Esophagus muscularis mucosa (tissue), 4 donors: ENCODE results near the gene INSYN2B. TPM values are rescaled to one million over a fixed set of nuclear protein-coding genes. Genes with fewer than 3 reads are reported as not detected.

ENCODE experiments used
- DNase-seq: peaks from one replicate; pipeline ENCODE4 v3.0.0-alpha.2; 2017; ENCODE audit errors: extremely low spot score
- H3K27ac ChIP-seq, 4 donors: fragments of 200-600 bp; sonication (generic); replicated peaks in 1 of 4; 1 replicate in 3 of 4; 2 replicates in 1 of 4; pipeline ENCODE4 v1.5.1; 2016 to 2019; ENCODE audit warnings: mild to moderate bottlenecking in 1 of 4
- H3K27me3 ChIP-seq, 4 donors: fragments of 200-600 bp; sonication (generic); one replicate each; pipeline versions ENCODE4 v1.5.1 to v1.6.0; 2016 to 2019
- H3K36me3 ChIP-seq, 4 donors: fragments of 200-600 bp; sonication (generic); one replicate each; pipeline ENCODE4 v1.5.1; 2016 to 2019
- H3K4me1 ChIP-seq, 4 donors: fragments of 200-600 bp; sonication (generic); one replicate each; pipeline ENCODE4 v1.5.1; 2016 to 2019
- H3K4me3 ChIP-seq, 4 donors: fragments of 200-600 bp; sonication (generic); 1 replicate in 2 of 4; 2 replicates in 2 of 4; pipeline ENCODE4 v1.5.1; 2016 to 2019; ENCODE audit warnings: mild to moderate bottlenecking in 4 of 4, moderate library complexity in 1 of 4
- H3K9me3 ChIP-seq, 4 donors: fragments of 200-600 bp; sonication (generic); 1 replicate in 3 of 4; 2 replicates in 1 of 4; pipeline ENCODE4 v1.5.1; 2016 to 2019
- CTCF ChIP-seq, 3 experiments: fragments of 200-600 bp in 2 of 3; fragments of 450-650 bp in 1 of 3; sonication (generic) in 2 of 3; IDR thresholded peaks; one replicate each; pipeline ENCODE4 v1.5.1; 2017 to 2019; ENCODE audit warnings: antibody characterized with exemption in 3 of 3, mild to moderate bottlenecking in 2 of 3, moderate library complexity in 1 of 3
- EP300 ChIP-seq: sonication (generic); formaldehyde crosslinking; IDR thresholded peaks from one replicate; pipeline ENCODE4 v1.6.1; 2017; ENCODE audit warnings: antibody characterized with exemption
- POLR2A ChIP-seq: fragments of 450-650 bp; IDR thresholded peaks from one replicate; pipeline ENCODE4 v1.6.1; 2017; ENCODE audit warnings: antibody characterized with exemption, moderate library complexity, mild to moderate bottlenecking, low read depth
- POLR2AphosphoS5 ChIP-seq, 2 donors: sonication (generic); formaldehyde crosslinking; IDR thresholded peaks; one replicate each; pipeline ENCODE4 v1.6.1; 2017; ENCODE audit warnings: antibody characterized with exemption in 2 of 2
- WGBS: methylation state at CpG from one replicate; pipeline ENCODE4 v1.1.5; 2018; 5-methylcytosine and 5-hydroxymethylcytosine counted together
- intact Hi-C: fragments of 100-400 bp; cut with DNase I; formaldehyde crosslinking; loops from one replicate; pipeline ENCODE4 v1.15.1; 2023
- total RNA-seq, 4 donors: library from RNA; depleted of rRNA; stranded (reverse); fragments of >200 nt; gene quantifications; one replicate each; pipeline versions ENCODE4 v1.1.0 to v1.2.1, GENCODE V29; 2016

The INSYN2B gene
- total RNA-seq, 4 donors from 2014 or later = not detected

DNA sequence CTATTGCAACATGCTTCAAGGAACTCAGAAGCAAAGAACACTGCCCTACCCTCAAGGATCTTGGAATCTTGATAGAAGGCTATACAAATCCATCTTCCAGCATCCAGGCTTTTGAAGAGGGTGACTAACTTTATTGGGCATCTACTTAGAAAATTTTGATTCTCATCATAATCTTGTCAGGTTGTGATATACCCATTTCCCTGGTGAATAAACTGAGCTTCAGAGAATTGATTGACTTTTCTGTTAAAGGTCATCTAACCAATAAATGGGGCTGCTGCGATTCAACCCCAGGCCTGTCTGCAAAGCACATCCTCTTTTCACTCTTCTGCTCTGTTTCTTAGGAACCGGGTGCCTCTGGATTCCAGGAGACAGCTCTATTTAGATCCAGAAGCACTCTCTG lies 19.9 kb upstream of the INSYN2B start:
- TF ChIP-seq CTCF (IDR thresholded peaks at IDR 0.05) (no peak), POLR2AphosphoS5 (IDR thresholded peaks at IDR 0.05) (no peak), EP300 (no peak), POLR2A (no peak)
- WGBS = 94% methylated on average over 2 of the region's 2 CpGs
- no peak overlapping the region for H3K27ac ChIP-seq
- DNase-seq = no peak
- H3K4me1 ChIP-seq = peaks cover 0 to 6% (median 0%) of the 10 kb centered on the region in 4 donors
- no peak overlapping the region for H3K4me3 ChIP-seq
- no peaks in the 10 kb centered on the region for H3K9me3 ChIP-seq
- H3K27me3 ChIP-seq = no peaks in the 10 kb centered on the region
- no peaks in the 10 kb centered on the region for H3K36me3 ChIP-seq
- intact Hi-C loops = no loop called here

DNA sequence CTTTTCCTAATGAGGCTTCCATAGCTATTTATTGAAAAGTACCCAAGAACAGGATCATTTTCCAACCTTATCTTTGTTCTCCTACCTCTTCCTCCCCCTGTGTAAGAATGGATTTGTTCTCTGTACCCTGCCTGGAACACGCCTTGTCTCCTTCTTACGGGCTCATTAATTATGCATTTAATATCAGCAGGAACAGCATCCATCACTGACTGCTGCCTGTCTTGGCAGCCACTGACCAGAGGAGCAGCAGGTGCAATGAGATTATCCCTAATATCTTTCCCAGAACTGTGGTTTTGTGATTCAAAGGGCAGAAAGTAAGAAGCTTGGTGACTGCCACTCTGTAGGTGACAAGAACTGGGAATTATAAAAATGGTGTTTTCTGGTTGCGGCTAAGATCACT lies 19.3 kb upstream of the INSYN2B start:
- no peak for TF ChIP-seq POLR2AphosphoS5 (IDR thresholded peaks at IDR 0.05)
- no peak for TF ChIP-seq CTCF (IDR thresholded peaks at IDR 0.05)
- TF ChIP-seq POLR2A = no peak
- no peak for TF ChIP-seq EP300
- H3K4me1 ChIP-seq = peaks cover 0 to 6% (median 0%) of the 10 kb centered on the region in 4 donors
- no peak overlapping the region for H3K27ac ChIP-seq
- H3K27me3 ChIP-seq = no peaks in the 10 kb centered on the region
- 91% methylated on average over 3 of the region's 3 CpGs for WGBS
- DNase-seq = no peak
- no peaks in the 10 kb centered on the region for H3K9me3 ChIP-seq
- intact Hi-C loops = no loop called here
- H3K4me3 ChIP-seq = no peak overlapping the region
- H3K36me3 ChIP-seq = no peaks in the 10 kb centered on the region

- 94% methylated on average over 3 of the region's 3 CpGs for WGBS
- Histone ChIP-seq H3K4me1 (peaks cover 0 to 6% (median 0%) of the 10 kb centered on the region in 4 donors), H3K27me3 (no peaks in the 10 kb centered on the region), H3K9me3 (no peaks in the 10 kb centered on the region), H3K27ac (no peak overlapping the region), H3K4me3 (no peak overlapping the region), H3K36me3 (no peaks in the 10 kb centered on the region)
- no peak for DNase-seq
- TF ChIP-seq POLR2A (no peak), CTCF (IDR thresholded peaks at IDR 0.05) (no peak), EP300 (no peak), POLR2AphosphoS5 (IDR thresholded peaks at IDR 0.05) (no peak)
- intact Hi-C loops = no loop called here
These were observed 17.5 kb upstream of the INSYN2B start for GRCh38 chr5:169997798-169998197.

- no peak overlapping the region for H3K27ac ChIP-seq
- no peaks in the 10 kb centered on the region for H3K36me3 ChIP-seq
- peaks cover 0 to 2% (median 0%) of the 10 kb centered on the region in 4 donors for H3K27me3 ChIP-seq
- no peak for TF ChIP-seq EP300
- no peak for TF ChIP-seq POLR2AphosphoS5 (IDR thresholded peaks at IDR 0.05)
- TF ChIP-seq CTCF (IDR thresholded peaks at IDR 0.05) = no peak
- no peak for TF ChIP-seq POLR2A
- H3K4me1 ChIP-seq = no peaks in the 10 kb centered on the region
- no peak for DNase-seq
- intact Hi-C loops = no loop called here
- H3K9me3 ChIP-seq = no peaks in the 10 kb centered on the region
- no peak overlapping the region for H3K4me3 ChIP-seq
- WGBS = 35% methylated on average over 2 of the region's 2 CpGs
These were observed 13.1 kb upstream of the INSYN2B start for GRCh38 chr5:169993485-169993790.

GRCh38 chr5:169992789-169993484 lies 12.6 kb upstream of the INSYN2B start:
- H3K36me3 ChIP-seq = no peaks in the 10 kb centered on the region
- no peak overlapping the region for H3K4me3 ChIP-seq
- TF ChIP-seq EP300 (no peak), CTCF (IDR thresholded peaks at IDR 0.05) (no peak), POLR2A (no peak)
- no peak overlapping the region for H3K27ac ChIP-seq
- no peaks in the 10 kb centered on the region for H3K9me3 ChIP-seq
- intact Hi-C loops = no loop called here
- WGBS = 82% methylated on average over 2 of the region's 2 CpGs
- H3K27me3 ChIP-seq = peaks cover 0 to 4% (median 0%) of the 10 kb centered on the region in 4 donors
- DNase-seq = no peak
- no peaks in the 10 kb centered on the region for H3K4me1 ChIP-seq
